BLaER1 treated with 17β-estradiol and CSF1 and Interleukin-3, amounts not matched to agents 10 nM and 100 nM (cell line): ENCODE results near the gene DICER1.

Source experiments
- H3K27ac ChIP-seq, 11 experiments: shearing (Covaris generic); formaldehyde crosslinking; 2 replicates each; pipeline ENCODE4 v1.8.1; 2022
- H3K27me3 ChIP-seq, 11 experiments: shearing (Covaris generic); formaldehyde crosslinking; 2 replicates each; pipeline ENCODE4 v1.8.1; 2022
- H3K36me3 ChIP-seq, 11 experiments: shearing (Covaris generic); formaldehyde crosslinking; 2 replicates each; pipeline ENCODE4 v1.8.1; 2022
- H3K4me1 ChIP-seq, 10 experiments: shearing (Covaris generic); formaldehyde crosslinking; 2 replicates each; pipeline ENCODE4 v1.8.1; 2022
- H3K4me2 ChIP-seq, 11 experiments: shearing (Covaris generic); formaldehyde crosslinking; 2 replicates each; pipeline ENCODE4 v1.8.1; 2022
- H3K4me3 ChIP-seq, 10 experiments: shearing (Covaris generic); formaldehyde crosslinking; 2 replicates each; pipeline ENCODE4 v1.8.1; 2022
- H3K9ac ChIP-seq, 11 experiments: shearing (Covaris generic); formaldehyde crosslinking; 2 replicates each; pipeline ENCODE4 v1.8.1; 2022
- H3K9me3 ChIP-seq, 11 experiments: shearing (Covaris generic); formaldehyde crosslinking; replicated peaks in 1 of 11; 2 replicates each; pipeline ENCODE4 v1.8.1; 2022
- H4K20me1 ChIP-seq, 11 experiments: shearing (Covaris generic); formaldehyde crosslinking; 2 replicates each; pipeline ENCODE4 v1.8.1; 2022
- Cebpa-rat ChIP-seq, 11 experiments: shearing (Covaris generic); IDR thresholded peaks; 2 replicates each; pipeline ENCODE4 v1.8.1; 2022

Gene DICER1

GRCh38 chr14:95197551-95197950 is 40.2 kb upstream of the DICER1 start:
- Histone ChIP-seq H3K4me1 (peaks cover 5 to 22% (median 9%) of the 10 kb centered on the region in 10 experiments; a peak in 14 of 20 replicates), H3K27me3 (no peaks in the 10 kb centered on the region), H3K9me3 (peaks cover 6 to 9% (median 9%) of the 10 kb centered on the region in 11 experiments; a peak in 20 of 22 replicates), H3K36me3 (peaks cover 0 to 8% (median 3%) of the 10 kb centered on the region in 11 experiments; a peak in 11 of 22 replicates), H3K4me2 (no peak overlapping the region), H4K20me1 (no peaks in the 10 kb centered on the region; a peak in 1 of 22 replicates), H3K27ac (no peak overlapping the region), H3K9ac (no peak overlapping the region), H3K4me3 (no peak overlapping the region)
- no peak for TF ChIP-seq Cebpa-rat (IDR thresholded peaks at IDR 0.05)

GRCh38 chr14:95196826-95197545 is 39.7 kb upstream of the DICER1 start:
- Histone ChIP-seq H3K9me3 (peaks cover under 1 to 4% (median 3%) of the 10 kb centered on the region in 11 experiments; a peak in 13 of 22 replicates), H3K27ac (no peak overlapping the region), H3K36me3 (peaks cover 0 to 2% (median 0%) of the 10 kb centered on the region in 11 experiments; a peak in 1 of 22 replicates), H4K20me1 (no peaks in the 10 kb centered on the region; a peak in 1 of 22 replicates), H3K27me3 (no peaks in the 10 kb centered on the region), H3K4me3 (no peak overlapping the region), H3K9ac (no peak overlapping the region), H3K4me2 (peak overlapping the region in 5 of 11 experiments; percentile 4 to 30 (median 10); a peak in 1 of 22 replicates), H3K4me1 (peaks cover 5 to 22% (median 9%) of the 10 kb centered on the region in 10 experiments; a peak in 14 of 20 replicates)
- no peak for TF ChIP-seq Cebpa-rat (IDR thresholded peaks at IDR 0.05)

GRCh38 chr14:95196268-95196667 is 38.9 kb upstream of the DICER1 start:
- H3K36me3 ChIP-seq = no peaks in the 10 kb centered on the region
- no peaks in the 10 kb centered on the region for H3K27me3 ChIP-seq
- H3K9me3 ChIP-seq = no peaks in the 10 kb centered on the region
- H3K4me3 ChIP-seq = no peak overlapping the region
- peaks cover 5 to 22% (median 10%) of the 10 kb centered on the region in 10 experiments; a peak in 16 of 20 replicates for H3K4me1 ChIP-seq
- H3K4me2 ChIP-seq = peak overlapping the region in 5 of 11 experiments; percentile 4 to 30 (median 10); a peak in 1 of 22 replicates
- H4K20me1 ChIP-seq = no peaks in the 10 kb centered on the region; a peak in 1 of 22 replicates
- TF ChIP-seq Cebpa-rat (IDR thresholded peaks at IDR 0.05) = no peak
- H3K9ac ChIP-seq = no peak overlapping the region
- no peak overlapping the region for H3K27ac ChIP-seq

- Histone ChIP-seq H4K20me1 (no peaks in the 10 kb centered on the region; a peak in 1 of 22 replicates), H3K36me3 (no peaks in the 10 kb centered on the region; a peak in 1 of 22 replicates), H3K9ac (no peak overlapping the region), H3K4me3 (no peak overlapping the region), H3K27ac (no peak overlapping the region), H3K4me2 (no peak overlapping the region), H3K4me1 (peaks cover 5 to 26% (median 11%) of the 10 kb centered on the region in 10 experiments; a peak in 18 of 20 replicates), H3K9me3 (no peaks in the 10 kb centered on the region), H3K27me3 (no peaks in the 10 kb centered on the region)
- TF ChIP-seq Cebpa-rat (IDR thresholded peaks at IDR 0.05) = no peak
These were observed 37.7 kb upstream of the DICER1 start for GRCh38 chr14:95195031-95195430.

GRCh38 chr14:95193081-95193480 is 35.8 kb upstream of the DICER1 start:
- H3K4me1 ChIP-seq = peaks cover 3 to 36% (median 11%) of the 10 kb centered on the region in 10 experiments; a peak in 17 of 20 replicates
- no peaks in the 10 kb centered on the region for H4K20me1 ChIP-seq
- H3K4me2 ChIP-seq = no peak overlapping the region
- H3K9ac ChIP-seq = no peak overlapping the region
- H3K4me3 ChIP-seq = no peak overlapping the region
- no peaks in the 10 kb centered on the region for H3K27me3 ChIP-seq
- H3K36me3 ChIP-seq = peaks cover 0 to 3% (median 0%) of the 10 kb centered on the region in 11 experiments; a peak in 1 of 22 replicates
- peaks cover 0 to 8% (median 6%) of the 10 kb centered on the region in 11 experiments; a peak in 16 of 22 replicates for H3K9me3 ChIP-seq
- TF ChIP-seq Cebpa-rat (IDR thresholded peaks at IDR 0.05) = no peak
- H3K27ac ChIP-seq = no peak overlapping the region

- no peak overlapping the region for H3K27ac ChIP-seq
- no peak overlapping the region for H3K9ac ChIP-seq
- no peak for TF ChIP-seq Cebpa-rat (IDR thresholded peaks at IDR 0.05)
These were observed 35.0 kb upstream of the DICER1 start for GRCh38 chr14:95192311-95192710.

GRCh38 chr14:95191445-95192199 is 34.3 kb upstream of the DICER1 start:
- H3K9ac ChIP-seq = no peak overlapping the region
- H3K4me3 ChIP-seq = no peak overlapping the region
- peaks cover 0 to 3% (median 0%) of the 10 kb centered on the region in 11 experiments; a peak in 1 of 22 replicates for H3K36me3 ChIP-seq
- H3K27ac ChIP-seq = no peak overlapping the region
- peaks cover 5 to 17% (median 14%) of the 10 kb centered on the region in 11 experiments; a peak in 20 of 22 replicates for H3K9me3 ChIP-seq
- peaks cover 5 to 48% (median 11%) of the 10 kb centered on the region in 10 experiments; a peak in 19 of 20 replicates for H3K4me1 ChIP-seq
- no peaks in the 10 kb centered on the region for H4K20me1 ChIP-seq
- no peak for TF ChIP-seq Cebpa-rat (IDR thresholded peaks at IDR 0.05)
- no peaks in the 10 kb centered on the region for H3K27me3 ChIP-seq
- peak overlapping the region in 2 of 11 experiments; percentile 25 to 44; a peak in 1 of 22 replicates for H3K4me2 ChIP-seq

More at GRCh38 chr14:95192311-95192710, 35.0 kb upstream of the DICER1 start:
- Histone ChIP-seq H3K36me3 (peaks cover 0 to 3% (median 0%) of the 10 kb centered on the region in 11 experiments; a peak in 1 of 22 replicates), H3K4me3 (no peak overlapping the region), H3K4me2 (no peak overlapping the region), H3K27me3 (no peaks in the 10 kb centered on the region), H4K20me1 (no peaks in the 10 kb centered on the region), H3K9me3 (peaks cover 5 to 15% (median 13%) of the 10 kb centered on the region in 11 experiments; a peak in 20 of 22 replicates), H3K4me1 (peaks cover 3 to 43% (median 11%) of the 10 kb centered on the region in 10 experiments; a peak in 17 of 20 replicates)

GRCh38 chr14:95190857-95191256 is 33.5 kb upstream of the DICER1 start:
- Histone ChIP-seq H3K9me3 (peaks cover 5 to 17% (median 14%) of the 10 kb centered on the region in 11 experiments; a peak in 20 of 22 replicates), H3K9ac (no peak overlapping the region), H3K4me1 (peaks cover 2 to 48% (median 16%) of the 10 kb centered on the region in 10 experiments; a peak in 19 of 20 replicates), H3K4me3 (no peak overlapping the region), H3K36me3 (peaks cover 0 to 3% (median 0%) of the 10 kb centered on the region in 11 experiments; a peak in 1 of 22 replicates), H3K27ac (no peak overlapping the region), H4K20me1 (no peaks in the 10 kb centered on the region), H3K27me3 (no peaks in the 10 kb centered on the region), H3K4me2 (peak overlapping the region in 2 of 11 experiments; percentile 25 to 44; a peak in 3 of 22 replicates)
- TF ChIP-seq Cebpa-rat (IDR thresholded peaks at IDR 0.05) = no peak
